ENCODE results near the gene TRPM8. TPM values are rescaled to one million over a fixed set of nuclear protein-coding genes. Genes with fewer than 3 reads are reported as not detected.

The TRPM8 gene
- total RNA-seq, 4 donors from 2014 or later: not detected

DNA sequence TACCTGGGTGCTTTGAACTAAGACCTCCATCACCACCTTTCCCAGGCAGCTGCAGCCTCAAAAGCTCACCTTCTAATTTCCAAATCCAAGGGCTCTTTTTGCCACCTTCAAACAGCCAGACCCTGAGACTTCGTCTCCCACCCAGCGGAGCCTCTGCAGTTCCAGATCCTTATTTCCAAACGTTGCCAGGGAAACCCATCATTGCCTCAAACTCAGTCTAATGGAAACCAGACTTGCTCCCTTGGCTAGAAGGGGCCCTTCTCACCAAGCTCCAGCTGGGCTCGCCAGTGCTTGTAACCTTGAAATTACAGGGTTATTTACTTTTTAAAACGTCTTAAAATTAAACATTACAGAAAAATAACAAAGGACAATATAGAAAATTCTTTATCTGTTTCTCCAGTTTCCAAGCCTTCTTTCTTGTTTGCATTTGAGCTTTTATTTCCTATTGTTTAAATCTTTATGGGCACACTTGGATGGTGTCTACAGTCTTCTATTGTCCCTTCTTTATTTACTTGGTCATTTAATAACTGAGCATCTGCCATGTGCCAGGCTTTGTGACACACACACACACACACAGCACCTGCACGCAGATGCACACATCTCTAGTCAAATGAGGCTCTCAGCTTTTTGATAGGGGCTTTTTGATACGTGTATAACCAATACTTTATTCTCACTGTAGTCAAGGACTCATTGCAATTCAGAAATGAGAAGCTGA is 36.1 kb downstream of the TRPM8 start:
- Histone ChIP-seq H3K36me3 (no peaks in the 10 kb centered on the region), H3K27ac (no peak overlapping the region), H3K9me3 (no peaks in the 10 kb centered on the region), H3K27me3 (no peaks in the 10 kb centered on the region), H3K4me3 (no peak overlapping the region), H3K4me1 (no peaks in the 10 kb centered on the region)
- intact Hi-C loops (cut with DNase I; ENCODE audit: low total_unique reads) (no loop called here), in situ Hi-C loops (cut with MboI; ENCODE audit: low sequenced_read_pairs in 4 of 4) (no loop called here)
- ATAC-seq (no peak), DNase-seq (no peak)
- TF ChIP-seq CTCF (IDR thresholded peaks at IDR 0.05 in 4 of 5, conservative IDR thresholded peaks at IDR 0.05 in 1 of 5) (no peak), POLR2A (IDR thresholded peaks at IDR 0.05) (no peak)

DNA sequence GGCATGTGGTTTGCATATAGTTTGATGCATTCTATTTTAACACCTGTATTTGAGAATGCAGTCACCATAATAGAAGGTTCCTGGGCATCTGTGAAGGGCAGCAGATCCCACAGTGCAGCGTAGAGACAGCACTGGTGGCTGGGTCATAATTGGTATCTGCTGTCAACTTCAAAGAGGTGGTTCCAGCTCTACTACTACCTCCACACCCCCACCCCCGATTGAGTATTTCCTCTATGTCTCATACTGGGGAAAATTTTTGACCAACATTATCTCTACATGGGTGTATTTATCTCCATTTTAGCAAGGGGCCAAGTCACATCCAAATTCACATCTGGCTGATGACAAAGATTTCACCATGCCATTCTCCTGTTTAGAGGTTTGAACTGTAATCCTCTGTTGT is 43.0 kb downstream of the TRPM8 start:
- H3K4me1 ChIP-seq: no peaks in the 10 kb centered on the region
- H3K36me3 ChIP-seq: no peaks in the 10 kb centered on the region
- TF ChIP-seq POLR2A (IDR thresholded peaks at IDR 0.05) (no peak), CTCF (IDR thresholded peaks at IDR 0.05 in 4 of 5, conservative IDR thresholded peaks at IDR 0.05 in 1 of 5) (no peak)
- DNase-seq: no peak
- no peaks in the 10 kb centered on the region for H3K9me3 ChIP-seq
- no peak overlapping the region for H3K27ac ChIP-seq
- in situ Hi-C loops (cut with MboI; ENCODE audit: low sequenced_read_pairs in 4 of 4): no loop called here
- no peaks in the 10 kb centered on the region for H3K27me3 ChIP-seq
- no peak overlapping the region for H3K4me3 ChIP-seq
- ATAC-seq: no peak
- intact Hi-C loops (cut with DNase I; ENCODE audit: low total_unique reads): no loop called here

GRCh38 chr2:233961905-233962304 is 44.7 kb downstream of the TRPM8 start:
- Histone ChIP-seq H3K36me3 (no peaks in the 10 kb centered on the region), H3K27me3 (no peaks in the 10 kb centered on the region), H3K4me3 (no peak overlapping the region), H3K27ac (no peak overlapping the region), H3K4me1 (no peaks in the 10 kb centered on the region), H3K9me3 (no peaks in the 10 kb centered on the region)
- no peak for ATAC-seq
- intact Hi-C loops (cut with DNase I; ENCODE audit: low total_unique reads): no loop called here
- no peak for DNase-seq
- TF ChIP-seq CTCF (IDR thresholded peaks at IDR 0.05 in 4 of 5, conservative IDR thresholded peaks at IDR 0.05 in 1 of 5) (no peak), POLR2A (IDR thresholded peaks at IDR 0.05) (no peak)
- in situ Hi-C loops (cut with MboI; ENCODE audit: low sequenced_read_pairs in 4 of 4): no loop called here

GRCh38 chr2:233964581-233964980 is 47.4 kb downstream of the TRPM8 start:
- intact Hi-C loops (cut with DNase I; ENCODE audit: low total_unique reads) (no loop called here), in situ Hi-C loops (cut with MboI; ENCODE audit: low sequenced_read_pairs in 4 of 4) (no loop called here)
- no peak for DNase-seq
- TF ChIP-seq POLR2A (IDR thresholded peaks at IDR 0.05) (no peak), CTCF (IDR thresholded peaks at IDR 0.05 in 4 of 5, conservative IDR thresholded peaks at IDR 0.05 in 1 of 5) (no peak)
- Histone ChIP-seq H3K27me3 (no peaks in the 10 kb centered on the region), H3K27ac (no peak overlapping the region), H3K9me3 (no peaks in the 10 kb centered on the region), H3K36me3 (no peaks in the 10 kb centered on the region), H3K4me1 (no peaks in the 10 kb centered on the region), H3K4me3 (no peak overlapping the region)
- no peak for ATAC-seq
